ENCODE data around the gene TOP3B. TPM values are rescaled to one million over a fixed set of nuclear protein-coding genes. Genes with fewer than 3 reads are reported as not detected.

Gene TOP3B
- polyA plus RNA-seq, 1 experiment = 12.8 TPM

DNA sequence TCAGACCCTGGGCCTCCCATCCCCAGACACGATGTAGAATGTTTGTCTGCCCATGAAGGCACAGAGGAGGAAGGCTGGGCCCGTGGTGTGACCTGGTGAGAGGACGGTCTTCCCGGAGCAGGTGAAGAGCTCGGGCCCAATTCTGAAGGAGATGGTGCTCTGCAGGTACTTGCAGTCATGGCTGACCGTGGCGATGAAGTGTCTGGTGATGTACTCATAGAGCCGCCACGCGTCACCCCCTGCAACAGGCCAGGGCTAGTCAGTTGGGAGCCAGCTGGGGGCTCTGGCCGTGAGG, 20.0 kb downstream of the TOP3B start:
- ChIA-PET CTCF (interaction anchor here (1.2 to 2.3 kb wide), 3 partner anchors 10 to 20 kb away, joined by 3 to 15 read pairs (median 9); partner anchors contain the start of genes PPM1F and TOP3B), POLR2A (no interaction called here)
- no peak for DNase-seq (ENCODE audit: low read depth)
- Histone ChIP-seq H3K27me3 (ENCODE audit: control insufficient read depth, insufficient read depth, low read length) (no peaks in the 10 kb centered on the region), H3K36me3 (ENCODE audit: control insufficient read depth, insufficient read depth, low read length) (peaks cover 53% of the 10 kb centered on the region), H3K4me3 (ENCODE audit: low read depth, low read length) (no peak overlapping the region)
- TF ChIP-seq, protein P1, sequence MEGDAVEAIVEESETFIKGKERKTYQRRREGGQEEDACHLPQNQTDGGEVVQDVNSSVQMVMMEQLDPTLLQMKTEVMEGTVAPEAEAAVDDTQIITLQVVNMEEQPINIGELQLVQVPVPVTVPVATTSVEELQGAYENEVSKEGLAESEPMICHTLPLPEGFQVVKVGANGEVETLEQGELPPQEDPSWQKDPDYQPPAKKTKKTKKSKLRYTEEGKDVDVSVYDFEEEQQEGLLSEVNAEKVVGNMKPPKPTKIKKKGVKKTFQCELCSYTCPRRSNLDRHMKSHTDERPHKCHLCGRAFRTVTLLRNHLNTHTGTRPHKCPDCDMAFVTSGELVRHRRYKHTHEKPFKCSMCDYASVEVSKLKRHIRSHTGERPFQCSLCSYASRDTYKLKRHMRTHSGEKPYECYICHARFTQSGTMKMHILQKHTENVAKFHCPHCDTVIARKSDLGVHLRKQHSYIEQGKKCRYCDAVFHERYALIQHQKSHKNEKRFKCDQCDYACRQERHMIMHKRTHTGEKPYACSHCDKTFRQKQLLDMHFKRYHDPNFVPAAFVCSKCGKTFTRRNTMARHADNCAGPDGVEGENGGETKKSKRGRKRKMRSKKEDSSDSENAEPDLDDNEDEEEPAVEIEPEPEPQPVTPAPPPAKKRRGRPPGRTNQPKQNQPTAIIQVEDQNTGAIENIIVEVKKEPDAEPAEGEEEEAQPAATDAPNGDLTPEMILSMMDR (IDR thresholded peaks at IDR 0.05; ENCODE audit: insufficient read depth, low read depth, low read length) = no peak

DNA sequence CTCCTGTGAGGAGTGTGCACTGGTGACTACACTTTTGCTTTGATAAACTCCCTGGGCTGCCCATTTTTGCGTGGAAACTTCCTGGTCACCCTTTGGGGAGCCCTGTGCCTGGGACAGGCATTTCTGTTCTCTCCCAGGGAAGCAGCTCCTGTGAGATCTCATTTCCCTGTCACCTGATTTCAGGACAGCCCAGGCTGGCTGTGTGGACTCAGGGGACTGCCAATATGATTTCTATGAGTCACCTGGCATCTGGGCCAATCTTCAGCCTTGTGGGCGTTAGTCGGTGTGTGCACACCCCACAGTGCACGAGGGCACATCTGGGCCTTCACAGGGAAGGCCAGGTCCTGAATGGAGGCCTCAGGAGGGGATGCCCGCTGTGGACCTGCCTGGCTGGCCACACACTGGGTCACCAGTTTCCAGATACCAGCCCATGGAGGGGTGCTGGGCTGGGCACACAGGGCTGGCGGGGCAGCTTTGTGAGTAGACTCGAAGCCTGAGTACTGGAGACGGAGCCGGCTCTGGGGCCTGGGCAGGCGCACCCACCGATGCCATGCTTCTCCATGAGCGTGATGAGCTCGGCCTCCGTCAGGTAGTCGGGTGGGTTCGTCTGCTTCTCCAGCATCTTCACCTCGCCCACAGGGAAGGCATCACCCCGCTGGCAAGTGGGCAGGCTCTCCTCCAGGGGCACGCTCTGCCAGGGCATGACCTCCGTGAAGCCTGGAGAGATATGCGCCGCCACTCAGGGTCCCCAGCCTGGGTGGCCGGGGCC, 20.5 kb downstream of the TOP3B start:
- TF ChIP-seq, protein P1 (IDR thresholded peaks at IDR 0.05; ENCODE audit: insufficient read depth, low read depth, low read length) = no peak
- no peaks in the 10 kb centered on the region for H3K27me3 ChIP-seq (ENCODE audit: control insufficient read depth, insufficient read depth, low read length)
- no peak for DNase-seq (ENCODE audit: low read depth)
- ChIA-PET POLR2A (interaction anchor here (0.6 kb wide), 1 partner anchor 26 kb away, joined by 6 read pairs; no protein-coding TSS in a partner anchor), CTCF (interaction anchor here (0.8 to 2.3 kb wide), 4 partner anchors 10 to 20 kb away, joined by 3 to 15 read pairs (median 6); partner anchors contain the start of genes PPM1F and TOP3B)
- H3K36me3 ChIP-seq (ENCODE audit: control insufficient read depth, insufficient read depth, low read length) = peaks cover 48% of the 10 kb centered on the region
- H3K4me3 ChIP-seq (ENCODE audit: low read depth, low read length) = no peak overlapping the region

DNA sequence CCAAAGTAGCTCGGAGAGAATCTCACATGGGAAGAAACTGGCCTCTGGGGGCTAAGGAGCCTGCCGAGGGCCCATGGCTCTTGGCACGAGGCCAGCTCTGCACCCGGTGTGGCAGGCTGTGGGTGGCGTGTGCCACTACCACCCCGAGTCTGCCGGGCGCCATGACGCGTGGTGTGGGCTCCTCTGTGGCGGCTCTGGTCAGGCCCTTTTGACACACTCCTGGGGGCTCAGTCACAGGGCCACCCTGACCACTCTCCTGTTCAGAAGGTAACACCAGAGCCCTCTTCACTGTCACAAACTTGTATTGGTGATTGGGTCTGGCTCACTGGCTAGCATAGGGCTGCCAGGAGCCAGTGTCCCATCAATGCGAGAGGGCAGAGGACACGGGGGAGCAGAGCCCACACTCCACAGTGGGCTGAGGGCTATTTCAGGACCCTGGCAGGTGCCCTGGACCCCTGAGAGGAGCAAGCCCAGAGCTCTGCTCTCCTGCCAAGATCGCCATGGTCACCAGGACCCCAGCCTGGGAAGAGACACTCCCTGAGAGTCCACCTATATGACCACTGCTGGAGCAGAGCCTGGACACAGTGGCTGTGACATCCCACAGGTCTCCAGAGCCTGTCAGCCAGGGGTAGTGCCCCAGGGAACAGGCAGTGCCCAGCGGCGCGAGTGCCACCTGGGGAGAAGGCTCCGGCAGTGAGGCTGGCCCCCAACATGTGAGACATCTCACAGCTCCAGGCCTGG, 21.3 kb downstream of the TOP3B start:
- H3K36me3 ChIP-seq (ENCODE audit: control insufficient read depth, insufficient read depth, low read length) = peaks cover 41% of the 10 kb centered on the region
- ChIA-PET POLR2A (no interaction called here), CTCF (interaction anchor here (0.8 to 3.4 kb wide), 4 partner anchors 9 to 14 kb away, joined by 3 to 18 read pairs (median 12); partner anchors contain the start of gene PPM1F)
- no peaks in the 10 kb centered on the region for H3K27me3 ChIP-seq (ENCODE audit: control insufficient read depth, insufficient read depth, low read length)
- no peak for DNase-seq (ENCODE audit: low read depth)
- no peak overlapping the region for H3K4me3 ChIP-seq (ENCODE audit: low read depth, low read length)
- TF ChIP-seq, protein P1 (IDR thresholded peaks at IDR 0.05; ENCODE audit: insufficient read depth, low read depth, low read length) = no peak

DNA sequence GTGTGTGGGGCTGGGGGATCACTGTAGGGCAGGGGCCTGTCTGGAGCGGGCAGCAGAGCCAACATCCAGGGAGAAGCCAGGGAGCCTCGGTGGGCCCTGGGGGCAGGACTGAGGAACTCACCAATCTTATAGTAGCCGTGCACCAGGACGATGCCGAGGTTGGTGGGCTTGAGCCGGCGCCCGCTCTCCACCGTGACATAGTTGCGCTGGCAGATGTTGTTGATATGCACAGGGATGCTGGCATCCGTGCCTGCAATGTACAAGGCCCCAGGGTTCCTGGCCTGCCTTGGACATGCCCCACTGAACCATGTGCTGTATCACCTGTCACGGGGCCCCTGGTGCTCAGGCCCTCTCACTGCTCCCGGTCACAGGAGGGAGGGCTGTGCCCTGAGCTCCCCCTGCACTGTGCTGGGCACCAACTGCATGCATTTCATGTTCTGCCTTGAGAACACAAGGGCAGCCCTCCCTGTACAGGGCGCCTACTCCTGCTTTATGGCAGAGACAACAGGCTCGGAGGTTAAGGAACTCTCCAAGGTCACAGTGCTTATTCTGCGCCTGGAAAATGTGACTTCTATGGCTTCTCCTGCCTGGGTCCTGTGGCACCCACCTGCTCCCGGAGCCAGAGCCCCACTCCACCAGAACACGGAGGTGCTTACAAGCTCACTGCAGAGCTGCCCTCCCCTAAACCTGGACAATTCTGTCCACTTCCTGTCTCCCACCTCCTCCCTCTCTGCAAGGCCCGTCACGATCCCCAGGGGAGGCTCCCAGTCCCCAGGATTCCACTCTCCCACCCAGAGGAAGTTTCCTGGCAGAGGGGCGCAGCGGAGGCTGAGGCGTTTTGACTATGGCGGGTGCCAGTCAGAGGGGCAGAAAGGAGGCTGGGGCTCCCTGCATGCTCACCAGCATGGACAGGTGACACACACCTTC, 22.1 kb downstream of the TOP3B start:
- Histone ChIP-seq H3K4me3 (ENCODE audit: low read depth, low read length) (no peak overlapping the region), H3K36me3 (ENCODE audit: control insufficient read depth, insufficient read depth, low read length) (peaks cover 38% of the 10 kb centered on the region), H3K27me3 (ENCODE audit: control insufficient read depth, insufficient read depth, low read length) (no peaks in the 10 kb centered on the region)
- TF ChIP-seq, protein P1 (IDR thresholded peaks at IDR 0.05; ENCODE audit: insufficient read depth, low read depth, low read length) = no peak
- ChIA-PET CTCF (interaction anchor here (1.4 to 3.4 kb wide), 3 partner anchors 8 to 12 kb away, joined by 4 to 18 read pairs (median 15); partner anchors contain the start of gene PPM1F), POLR2A (no interaction called here)
- DNase-seq (ENCODE audit: low read depth) = no peak

Data from BJ (cell line).